Body of pancreas (tissue), 4 donors: ENCODE results near the gene CYP4F11. TPM values are rescaled to one million over a fixed set of nuclear protein-coding genes. Genes with fewer than 3 reads are reported as not detected.

Experiments
- ATAC-seq: fragments of 150-250 bp; one replicate; pipeline ENCODE4 v1.9.1; 2016
- DNase-seq, 4 donors: peaks; one replicate each; pipeline ENCODE4 v3.0.0-alpha.2; 2019
- H3K27ac ChIP-seq, 4 donors: fragments of 200-600 bp; sonication (generic); 1 replicate in 3 of 4; 2 replicates in 1 of 4; pipeline versions ENCODE4 v1.5.1 to v1.6.1; 2016 to 2019; ENCODE audit warnings: mild to moderate bottlenecking in 1 of 4, mixed read lengths in 1 of 4, moderate library complexity in 1 of 4
- H3K27me3 ChIP-seq, 2 donors: fragments of 200-600 bp; sonication (generic); one replicate each; pipeline ENCODE4 v1.6.0; 2016; ENCODE audit warnings: mild to moderate bottlenecking in 1 of 2
- H3K36me3 ChIP-seq, 2 donors: fragments of 200-600 bp; sonication (generic); replicated peaks in 1 of 2; 2 replicates each; pipeline ENCODE4 v1.5.1; 2016; ENCODE audit warnings: low read depth in 2 of 2; ENCODE audit not compliant: insufficient read depth in 1 of 2
- H3K4me1 ChIP-seq: fragments of 200-600 bp; sonication (generic); one replicate; pipeline ENCODE4 v1.6.0; 2016
- H3K4me3 ChIP-seq, 2 donors: fragments of 200-600 bp; sonication (generic); 1 replicate in 1 of 2; 2 replicates in 1 of 2; pipeline ENCODE4 v1.5.1; 2016 to 2019
- H3K9me3 ChIP-seq, 3 donors: fragments of 200-600 bp; sonication (generic); 1 replicate in 2 of 3; 2 replicates in 1 of 3; pipeline ENCODE4 v1.5.1; 2016
- POLR2A ChIP-seq, 3 donors: fragments of 450-650 bp; IDR thresholded peaks; one replicate each; pipeline ENCODE4 v1.6.1; 2016; ENCODE audit warnings: antibody characterized with exemption in 3 of 3, mild to moderate bottlenecking in 2 of 3
- WGBS, 2 donors: methylation state at CpG; one replicate each; pipeline ENCODE4 v1.1.5; 2017; 5-methylcytosine and 5-hydroxymethylcytosine counted together
- intact Hi-C: fragments of 100-400 bp; cut with DNase I; formaldehyde crosslinking; loops from one replicate; pipeline ENCODE4 v1.15.1; 2023
- total RNA-seq, 2 donors: library from RNA; depleted of rRNA; stranded (reverse); fragments of >200 nt; gene quantifications; one replicate each; pipeline ENCODE4 v1.1.0, GENCODE V29; 2016
- TF ChIP-seq, protein P1 (sequence below), 7 experiments: fragments of 450-650 bp in 4 of 7; fragments of 200-600 bp in 3 of 7; sonication (generic) in 3 of 7; IDR thresholded peaks; one replicate each; pipeline ENCODE4 v1.5.1; 2016 to 2019; ENCODE audit warnings: antibody characterized with exemption in 7 of 7

Gene CYP4F11
- total RNA-seq, 2 donors from 2014 or later = 3.9 TPM; not detected in 1

DNA sequence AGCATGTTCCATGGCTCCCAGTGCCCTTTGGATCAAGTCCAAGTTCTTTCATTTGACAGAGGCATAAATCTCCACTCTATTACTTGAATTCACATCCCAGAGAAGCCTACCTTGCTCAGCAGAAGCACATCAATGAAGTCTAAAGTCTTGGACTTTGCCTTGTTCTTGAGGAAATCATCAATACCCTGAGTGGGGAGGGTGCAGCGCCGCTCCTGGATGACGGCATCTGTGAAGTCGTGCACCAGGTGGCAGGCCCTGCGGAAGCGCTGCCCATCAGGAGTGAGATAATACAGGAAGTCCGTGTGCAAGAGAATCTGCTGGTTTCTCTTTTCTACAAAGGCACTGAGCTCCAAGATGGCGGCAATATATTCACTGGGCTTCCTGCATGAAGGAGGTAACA lies 10.6 kb downstream of the CYP4F11 start:
- H3K27me3 ChIP-seq = no peaks in the 10 kb centered on the region
- DNase-seq (no peak), ATAC-seq (no peak)
- H3K36me3 ChIP-seq = no peaks in the 10 kb centered on the region
- no peak for TF ChIP-seq POLR2A (IDR thresholded peaks at IDR 0.05)
- TF ChIP-seq, protein P1, sequence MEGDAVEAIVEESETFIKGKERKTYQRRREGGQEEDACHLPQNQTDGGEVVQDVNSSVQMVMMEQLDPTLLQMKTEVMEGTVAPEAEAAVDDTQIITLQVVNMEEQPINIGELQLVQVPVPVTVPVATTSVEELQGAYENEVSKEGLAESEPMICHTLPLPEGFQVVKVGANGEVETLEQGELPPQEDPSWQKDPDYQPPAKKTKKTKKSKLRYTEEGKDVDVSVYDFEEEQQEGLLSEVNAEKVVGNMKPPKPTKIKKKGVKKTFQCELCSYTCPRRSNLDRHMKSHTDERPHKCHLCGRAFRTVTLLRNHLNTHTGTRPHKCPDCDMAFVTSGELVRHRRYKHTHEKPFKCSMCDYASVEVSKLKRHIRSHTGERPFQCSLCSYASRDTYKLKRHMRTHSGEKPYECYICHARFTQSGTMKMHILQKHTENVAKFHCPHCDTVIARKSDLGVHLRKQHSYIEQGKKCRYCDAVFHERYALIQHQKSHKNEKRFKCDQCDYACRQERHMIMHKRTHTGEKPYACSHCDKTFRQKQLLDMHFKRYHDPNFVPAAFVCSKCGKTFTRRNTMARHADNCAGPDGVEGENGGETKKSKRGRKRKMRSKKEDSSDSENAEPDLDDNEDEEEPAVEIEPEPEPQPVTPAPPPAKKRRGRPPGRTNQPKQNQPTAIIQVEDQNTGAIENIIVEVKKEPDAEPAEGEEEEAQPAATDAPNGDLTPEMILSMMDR (IDR thresholded peaks at IDR 0.05) = no peak
- no peak overlapping the region for H3K27ac ChIP-seq
- H3K4me3 ChIP-seq = no peak overlapping the region
- intact Hi-C loops = no loop called here
- H3K9me3 ChIP-seq = no peaks in the 10 kb centered on the region
- no peaks in the 10 kb centered on the region for H3K4me1 ChIP-seq
- 80 to 87% methylated on average over 5 to 8 of the region's 8 CpGs for WGBS, 2 donors

DNA sequence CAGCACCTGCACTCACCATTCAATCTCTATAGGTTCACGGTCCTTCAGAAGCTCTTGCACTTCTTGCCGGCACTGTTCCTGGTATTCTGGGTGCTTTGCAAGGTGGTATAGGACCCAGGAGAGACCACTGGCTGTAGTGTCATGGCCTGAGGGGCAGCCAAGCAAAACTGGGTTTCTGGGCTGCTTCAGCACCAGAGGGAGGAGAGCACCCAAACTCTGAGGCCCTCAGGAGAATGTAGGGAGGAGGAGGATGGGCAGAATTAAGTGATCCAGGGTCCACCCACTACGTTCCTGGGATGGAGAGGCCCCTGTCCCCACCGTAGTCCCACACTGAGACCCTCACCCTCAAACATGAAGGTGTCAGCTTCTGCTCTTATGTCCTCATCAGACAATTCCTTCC lies 12.3 kb downstream of the CYP4F11 start:
- no peak overlapping the region for H3K27ac ChIP-seq
- no peaks in the 10 kb centered on the region for H3K4me1 ChIP-seq
- H3K27me3 ChIP-seq = no peaks in the 10 kb centered on the region
- H3K36me3 ChIP-seq = no peaks in the 10 kb centered on the region
- intact Hi-C loops = no loop called here
- no peak for DNase-seq
- H3K9me3 ChIP-seq = no peaks in the 10 kb centered on the region
- TF ChIP-seq, protein P1 (IDR thresholded peaks at IDR 0.05) = no peak
- no peak for TF ChIP-seq POLR2A (IDR thresholded peaks at IDR 0.05)
- H3K4me3 ChIP-seq = no peak overlapping the region
- 61 to 74% methylated on average over 3 to 4 of the region's 4 CpGs for WGBS, 2 donors
- no peak for ATAC-seq

DNA sequence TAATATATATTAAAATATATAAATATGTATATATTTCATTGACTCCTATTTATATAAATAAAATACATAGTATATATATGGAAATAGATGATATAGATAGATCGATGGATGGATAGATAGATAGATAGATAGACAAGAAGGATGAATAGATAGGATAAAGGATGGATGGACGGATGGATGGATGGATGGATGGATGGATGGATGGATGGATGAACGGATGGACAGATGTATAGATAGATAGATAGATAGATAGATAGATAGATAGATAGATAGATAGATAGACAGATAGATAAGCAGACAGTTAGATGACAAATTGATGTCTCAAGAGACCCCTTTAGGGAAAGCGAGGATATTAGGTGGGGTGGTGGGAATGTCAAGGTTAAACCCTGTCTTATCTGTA lies 15.1 kb downstream of the CYP4F11 start:
- TF ChIP-seq POLR2A (IDR thresholded peaks at IDR 0.05) = no peak
- TF ChIP-seq, protein P1 (IDR thresholded peaks at IDR 0.05) = no peak
- Histone ChIP-seq H3K9me3 (no peaks in the 10 kb centered on the region), H3K27me3 (no peaks in the 10 kb centered on the region), H3K27ac (no peak overlapping the region), H3K36me3 (no peaks in the 10 kb centered on the region), H3K4me1 (no peaks in the 10 kb centered on the region), H3K4me3 (no peak overlapping the region)
- 61 to 73% methylated on average over 4 of the region's 4 CpGs for WGBS, 2 donors
- ATAC-seq (no peak), DNase-seq (no peak)
- intact Hi-C loops = no loop called here

DNA sequence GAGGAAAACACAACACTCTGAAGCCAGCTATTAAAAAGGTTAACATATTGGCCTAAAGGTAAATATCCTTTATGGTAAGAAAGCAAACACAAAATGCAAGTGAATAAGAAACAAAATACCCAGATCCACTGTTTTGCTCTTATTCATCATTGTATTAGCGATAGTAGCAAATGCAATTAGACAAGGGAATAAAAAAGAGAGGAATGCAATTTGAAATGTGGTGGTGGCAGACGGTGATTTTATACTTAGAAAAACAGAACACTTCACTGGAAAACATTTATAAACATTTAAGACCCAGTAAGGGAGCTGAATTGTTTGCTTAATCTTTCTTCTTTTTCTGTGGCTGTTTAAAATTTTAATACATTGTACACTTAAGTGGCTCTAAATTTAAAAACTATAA lies 19.2 kb downstream of the CYP4F11 start:
- WGBS, 2 donors = 90 to 96% methylated on average over 2 of the region's 2 CpGs
- no peaks in the 10 kb centered on the region for H3K27me3 ChIP-seq

DNA sequence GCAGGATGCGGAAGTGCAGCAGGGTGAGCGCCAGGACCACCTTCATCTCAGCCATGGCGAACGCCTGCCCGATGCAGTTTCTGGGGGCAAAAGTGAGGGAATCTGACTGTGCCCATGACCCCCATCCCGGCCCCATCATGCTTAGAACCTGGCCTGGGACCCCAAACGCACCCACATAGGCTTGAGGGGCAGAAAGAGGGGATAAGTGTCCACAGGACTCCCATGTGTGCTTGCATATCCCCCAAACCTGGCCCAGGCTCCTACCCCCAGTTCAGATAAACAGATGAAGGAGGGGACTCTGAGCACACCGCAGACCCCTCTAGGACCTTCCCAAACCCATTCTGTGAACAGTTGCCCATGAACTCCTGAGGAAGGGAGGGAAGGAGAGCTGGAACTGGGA lies 20.5 kb downstream of the CYP4F11 start:
- Histone ChIP-seq H3K36me3 (no peaks in the 10 kb centered on the region), H3K4me3 (no peak overlapping the region), H3K27ac (no peak overlapping the region), H3K27me3 (no peaks in the 10 kb centered on the region), H3K4me1 (peaks cover 7% of the 10 kb centered on the region), H3K9me3 (no peaks in the 10 kb centered on the region)
- intact Hi-C loops = no loop called here
- no peak for TF ChIP-seq POLR2A (IDR thresholded peaks at IDR 0.05)
- TF ChIP-seq, protein P1 (IDR thresholded peaks at IDR 0.05) = no peak
- no peak for ATAC-seq
- DNase-seq = no peak
- WGBS, 2 donors = 86 to 89% methylated on average over 6 to 7 of the region's 8 CpGs

More for the DNA sequence above, 19.2 kb downstream of the CYP4F11 start:
- Histone ChIP-seq H3K36me3 (no peaks in the 10 kb centered on the region), H3K4me1 (peaks cover 7% of the 10 kb centered on the region), H3K9me3 (no peaks in the 10 kb centered on the region), H3K27ac (no peak overlapping the region), H3K4me3 (no peak overlapping the region)
- intact Hi-C loops = no loop called here
- no peak for DNase-seq
- ATAC-seq = no peak
- no peak for TF ChIP-seq POLR2A (IDR thresholded peaks at IDR 0.05)
- TF ChIP-seq, protein P1 (IDR thresholded peaks at IDR 0.05) = no peak
